WI38 (cell line): ENCODE measurements around the gene MOCS1.

Experiments
- H3K4me3 ChIP-seq: 2 replicates; pipeline ENCODE4 v1.5.1; 2011; ENCODE audit warnings: low read depth, mild to moderate bottlenecking, control low read depth, low read length
- TF ChIP-seq, protein P1 (sequence below): IDR thresholded peaks from 2 replicates; pipeline ENCODE4 v1.5.1; 2012; ENCODE audit warnings: low read depth, mild to moderate bottlenecking, control low read depth, low read length

MOCS1 gene

DNA sequence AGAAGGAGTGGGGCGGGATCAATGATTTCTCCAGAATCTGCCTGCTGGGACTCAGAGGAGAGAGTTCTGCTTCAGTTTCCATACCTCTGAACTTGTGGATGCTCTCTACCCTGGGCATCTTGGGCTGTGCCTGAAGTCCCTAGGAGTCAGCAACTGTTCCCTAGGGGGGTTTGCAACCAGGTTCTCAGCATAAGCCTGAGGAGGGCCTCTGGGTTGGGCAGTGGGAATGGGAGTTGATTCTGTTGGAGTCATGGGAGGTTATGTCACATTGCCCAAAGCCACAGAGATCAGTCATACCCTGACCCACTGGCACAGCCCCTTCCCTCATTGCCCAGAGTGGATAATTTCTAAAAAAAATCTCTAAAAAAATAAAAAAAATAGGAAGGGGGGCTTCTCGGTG, 47.4 kb downstream of the MOCS1 start:
- H3K4me3 ChIP-seq: no peak overlapping the region
- TF ChIP-seq, protein P1, sequence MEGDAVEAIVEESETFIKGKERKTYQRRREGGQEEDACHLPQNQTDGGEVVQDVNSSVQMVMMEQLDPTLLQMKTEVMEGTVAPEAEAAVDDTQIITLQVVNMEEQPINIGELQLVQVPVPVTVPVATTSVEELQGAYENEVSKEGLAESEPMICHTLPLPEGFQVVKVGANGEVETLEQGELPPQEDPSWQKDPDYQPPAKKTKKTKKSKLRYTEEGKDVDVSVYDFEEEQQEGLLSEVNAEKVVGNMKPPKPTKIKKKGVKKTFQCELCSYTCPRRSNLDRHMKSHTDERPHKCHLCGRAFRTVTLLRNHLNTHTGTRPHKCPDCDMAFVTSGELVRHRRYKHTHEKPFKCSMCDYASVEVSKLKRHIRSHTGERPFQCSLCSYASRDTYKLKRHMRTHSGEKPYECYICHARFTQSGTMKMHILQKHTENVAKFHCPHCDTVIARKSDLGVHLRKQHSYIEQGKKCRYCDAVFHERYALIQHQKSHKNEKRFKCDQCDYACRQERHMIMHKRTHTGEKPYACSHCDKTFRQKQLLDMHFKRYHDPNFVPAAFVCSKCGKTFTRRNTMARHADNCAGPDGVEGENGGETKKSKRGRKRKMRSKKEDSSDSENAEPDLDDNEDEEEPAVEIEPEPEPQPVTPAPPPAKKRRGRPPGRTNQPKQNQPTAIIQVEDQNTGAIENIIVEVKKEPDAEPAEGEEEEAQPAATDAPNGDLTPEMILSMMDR: no peak

GRCh38 chr6:39885691-39886090, 48.6 kb downstream of the MOCS1 start:
- no peak overlapping the region for H3K4me3 ChIP-seq
- TF ChIP-seq, protein P1: no peak

GRCh38 chr6:39884696-39885095, 49.6 kb downstream of the MOCS1 start:
- TF ChIP-seq, protein P1: no peak

GRCh38 chr6:39882531-39882899, 51.7 kb downstream of the MOCS1 start:
- peak overlapping the region; percentile 20; the same call in 1 of the 2 replicates for H3K4me3 ChIP-seq
- TF ChIP-seq, protein P1: no peak

More at GRCh38 chr6:39884696-39885095, 49.6 kb downstream of the MOCS1 start:
- no peak overlapping the region for H3K4me3 ChIP-seq

GRCh38 chr6:39881851-39882530, 52.3 kb downstream of the MOCS1 start:
- peak overlapping the region; percentile 20 for H3K4me3 ChIP-seq
- TF ChIP-seq, protein P1: no peak

- TF ChIP-seq, protein P1: no peak
Observed at GRCh38 chr6:39880594-39880993, 53.7 kb downstream of the MOCS1 start.

GRCh38 chr6:39879535-39879934, 54.7 kb downstream of the MOCS1 start:
- H3K4me3 ChIP-seq: no peak overlapping the region
- TF ChIP-seq, protein P1: no peak

More at GRCh38 chr6:39880594-39880993, 53.7 kb downstream of the MOCS1 start:
- H3K4me3 ChIP-seq: no peak overlapping the region
